Heart right ventricle (tissue), 16 donors: ENCODE measurements around the gene SH3RF3. TPM values are rescaled to one million over a fixed set of nuclear protein-coding genes. Genes with fewer than 3 reads are reported as not detected.

Experiments
- ATAC-seq, 8 donors: fragments of 200-7000 bp; cut with Tn5 transposase; one replicate each; pipeline ENCODE4 v1.9.1; 2020; ENCODE audit warnings: mild to moderate bottlenecking in 8 of 8, moderate library complexity in 8 of 8, moderate number of reproducible peaks in 1 of 8
- DNase-seq, 2 donors: peaks; one replicate each; pipeline ENCODE4 v3.0.0-alpha.2; 2020
- H3K27ac ChIP-seq, 10 donors: fragments of 200-600 bp; sonication (generic) in 2 of 10; one replicate each; pipeline versions ENCODE4 v1.5.0 to v1.8.0; 2020 to 2022; ENCODE audit warnings: mild to moderate bottlenecking in 3 of 10
- H3K27me3 ChIP-seq, 7 donors: fragments of 200-600 bp; one replicate each; pipeline ENCODE4 v1.8.0; 2021 to 2022; ENCODE audit warnings: mild to moderate bottlenecking in 2 of 7
- H3K36me3 ChIP-seq, 9 donors: fragments of 200-600 bp; sonication (generic) in 1 of 9; one replicate each; pipeline versions ENCODE4 v1.5.0 to v1.8.0; 2020 to 2022; ENCODE audit warnings: mild to moderate bottlenecking in 2 of 9
- H3K4me1 ChIP-seq, 9 donors: fragments of 200-600 bp; sonication (generic) in 1 of 9; one replicate each; pipeline versions ENCODE4 v1.5.0 to v1.8.0; 2020 to 2022; ENCODE audit warnings: mild to moderate bottlenecking in 4 of 9
- H3K4me3 ChIP-seq, 10 donors: fragments of 200-600 bp; sonication (generic) in 2 of 10; one replicate each; pipeline versions ENCODE4 v1.5.0 to v1.8.0; 2020 to 2022; ENCODE audit warnings: mild to moderate bottlenecking in 7 of 10, moderate library complexity in 2 of 10
- H3K9me3 ChIP-seq, 11 donors: fragments of 200-600 bp in 10 of 11; sonication (generic) in 2 of 11; one replicate each; pipeline versions ENCODE4 v1.5.0 to v1.8.0; 2013 to 2022; ENCODE audit warnings: mild to moderate bottlenecking in 2 of 11, control low read depth in 1 of 11, moderate library complexity in 1 of 11
- CTCF ChIP-seq, 9 donors: fragments of 200-600 bp; sonication (generic) in 2 of 9; IDR thresholded peaks; one replicate each; pipeline versions ENCODE4 v1.5.0 to v1.8.0; 2021 to 2022; ENCODE audit warnings: antibody characterized with exemption in 9 of 9, mild to moderate bottlenecking in 5 of 9, moderate library complexity in 1 of 9
- WGBS, 2 donors: extraction: QIAGEN DNeasy Blood & Tissue Kit; methylation state at CpG; one replicate each; pipeline ENCODE4 v1.1.7; 2013; ENCODE audit warnings: inconsistent platforms in 1 of 2; 5-methylcytosine and 5-hydroxymethylcytosine counted together
- intact Hi-C, 10 donors: fragments of 100-400 bp; cut with DNase I; formaldehyde crosslinking; loops; one replicate each; pipeline versions ENCODE4 v1.11.1 to v1.14.2; 2022
- polyA plus RNA-seq, 2 donors: library from polyadenylated mRNA; stranded (reverse); fragments of 200-250 nt; gene quantifications; one replicate each; pipeline ENCODE4 v1.2.3, GENCODE V29; 2013
- total RNA-seq, 10 donors: library from RNA; stranded (reverse); fragmentation: NEBNext Ultra II Directional in 3 of 10; extraction: Animal tissue kit (Norgen Biotek cat#: 25700) in 3 of 10; gene quantifications; one replicate each; pipeline versions ENCODE4 v1.2.1 to v1.2.4, GENCODE V29; 2021 to 2023
- donor health status: Arrhythmogenic right ventricular cardiomyopathy.
- donor health status: ischemic (EF 13 %, LVEDD 7.1; RV severe dilation, severe dysfunction).
- donor health status: healthy with polysubstance abuse.
- donor health status: DM: no; HTN: yes; CAD: no.
- donor health status: DM: no; HTN: no; CAD: no.
- donor health status: ischemic (EF 25% LVEDD 6.9; RV normal size, moderate dysfunction).
- donor health status: ischemic (EF 25% LVEDD 5.7; RV mildly dilated, moderate dysfunction).
- donor health status: healthy.
- donor health status: DM: yes; HTN: yes; CAD: no.
- donor health status: Ischemic cardiomyopathy.
- donor health status: ischemic (EF 35%, LVEDD 5.7; RV mildly dilated, moderate dysfunction).
- donor health status: nonischemic (EF 11% LVEDD 7.7; RV severe dilation, severe dysfunction).
- donor health status: DM: yes; HTN: yes; CAD: no.
- donor health status: PGD.
- donor health status: ischemic (EF 29% LVEDD 5.4; RV normal size, mild dysfunction).
- donor health status: nonischemic (EF 23%, LVEDD 6.1; RV moderate dilation, normal function).

The SH3RF3 gene
- total and polyA plus RNA-seq, 12 donors, result 5.0 to 11.5 (median 8.6) TPM

GRCh38 chr2:109188496-109188890, 59.5 kb downstream of the SH3RF3 start:
- TF ChIP-seq CTCF (IDR thresholded peaks at IDR 0.05), result no peak
- intact Hi-C loops, result loop anchor here in 1 of 10 donors (10.0 kb wide), 1 partner anchor 54 kb away; no protein-coding TSS in a partner anchor
- Histone ChIP-seq H3K27ac (no peak overlapping the region), H3K9me3 (no peaks in the 10 kb centered on the region), H3K4me3 (no peak overlapping the region), H3K36me3 (no peaks in the 10 kb centered on the region), H3K27me3 (no peaks in the 10 kb centered on the region), H3K4me1 (peaks cover 10 to 47% (median 27%) of the 10 kb centered on the region in 9 donors)
- no peak for DNase-seq
- WGBS, 2 donors, result 85 to 89% methylated on average over 14 of the region's 14 CpGs
- ATAC-seq, result no peak

GRCh38 chr2:109188898-109189297, 59.9 kb downstream of the SH3RF3 start:
- Histone ChIP-seq H3K4me1 (peaks cover 11 to 51% (median 29%) of the 10 kb centered on the region in 9 donors), H3K36me3 (no peaks in the 10 kb centered on the region), H3K27me3 (no peaks in the 10 kb centered on the region), H3K27ac (no peak overlapping the region), H3K4me3 (no peak overlapping the region), H3K9me3 (no peaks in the 10 kb centered on the region)
- DNase-seq (no peak), ATAC-seq (no peak)
- no peak for TF ChIP-seq CTCF (IDR thresholded peaks at IDR 0.05)
- intact Hi-C loops, result loop anchor here in 1 of 10 donors (10.0 kb wide), 1 partner anchor 54 kb away; no protein-coding TSS in a partner anchor
- 90 to 91% methylated on average over 4 of the region's 4 CpGs for whole genome bisulfite sequencing, 2 donors

- DNase-seq (no peak), ATAC-seq (no peak)
- Histone ChIP-seq H3K9me3 (no peaks in the 10 kb centered on the region), H3K36me3 (no peaks in the 10 kb centered on the region), H3K4me3 (no peak overlapping the region), H3K27ac (no peak overlapping the region), H3K4me1 (peaks cover 19 to 56% (median 31%) of the 10 kb centered on the region in 9 donors), H3K27me3 (no peaks in the 10 kb centered on the region)
- WGBS, 2 donors, result 93% methylated on average over 5 of the region's 5 CpGs
- intact Hi-C loops, result loop anchor here in 1 of 10 donors (10.0 kb wide), 1 partner anchor 55 kb away; no protein-coding TSS in a partner anchor
- no peak for TF ChIP-seq CTCF (IDR thresholded peaks at IDR 0.05)
Measured at GRCh38 chr2:109189751-109190150, 60.7 kb downstream of the SH3RF3 start.

GRCh38 chr2:109193807-109194619, 65.0 kb downstream of the SH3RF3 start:
- no peak for TF ChIP-seq CTCF (IDR thresholded peaks at IDR 0.05)
- Histone ChIP-seq H3K27ac (peak overlapping the region in 5 of 10 donors; percentile 47 to 81 (median 72)), H3K4me1 (peaks cover 19 to 61% (median 30%) of the 10 kb centered on the region in 9 donors), H3K4me3 (no peak overlapping the region), H3K36me3 (no peaks in the 10 kb centered on the region), H3K9me3 (peaks cover 0 to 3% (median 0%) of the 10 kb centered on the region in 11 donors), H3K27me3 (no peaks in the 10 kb centered on the region)
- ATAC-seq, result peak in 1 of 8 donors; percentile 19
- intact Hi-C loops, result no loop called here
- no peak for DNase-seq
- WGBS, 2 donors, result 81% methylated on average over 17 of the region's 17 CpGs
